ENCODE data around the gene HSPH1. TPM values are rescaled to one million over a fixed set of nuclear protein-coding genes. Genes with fewer than 3 reads are reported as not detected.
A peak's percentile ranks its signal among the peaks of the same experiment; 100 is the strongest.

Gene HSPH1
- total and polyA plus RNA-seq, 10 of the 15 experiments (the other 5 are each of a cell fraction or from before 2014, with no cell fraction given): 40.2 to 159 (median 92.6) TPM

GRCh38 chr13:31199849-31200636, 38.3 kb upstream of the HSPH1 start, which contains the start of gene B3GLCT (continued):
- TF ChIP-seq MXI1 (IDR thresholded peaks at IDR 0.05; ENCODE audit: low read depth, low read length) (no peak), REST (IDR thresholded peaks at IDR 0.05; ENCODE audit: low read depth, low read length) (no peak), ZNF24 (IDR thresholded peaks at IDR 0.05) (peak; percentile 74; the same call in 1 of the 2 replicates), PML (IDR thresholded peaks at IDR 0.05; ENCODE audit: low read length) (no peak), NFIC (IDR thresholded peaks at IDR 0.05; ENCODE audit: low read depth, low read length) (no peak), TCF7 (IDR thresholded peaks at IDR 0.05; ENCODE audit: borderline replicate concordance) (no peak), STAT3 (IDR thresholded peaks at IDR 0.05; ENCODE audit: low read depth, low read length) (no peak), IRF5 (IDR thresholded peaks at IDR 0.05; ENCODE audit: borderline replicate concordance) (no peak), BHLHE40 (IDR thresholded peaks at IDR 0.05; ENCODE audit: borderline replicate concordance in 1 of 2, low read depth in 2 of 2, low read length in 1 of 2) (peak in 1 of 2 experiments; percentile 49; a peak in 2 of 4 replicates), ELK1 (IDR thresholded peaks at IDR 0.05; ENCODE audit: low read depth, low read length) (no peak), EGR1 (IDR thresholded peaks at IDR 0.05; ENCODE audit: borderline replicate concordance in 1 of 2, low read depth in 2 of 2, low read length in 2 of 2) (no peak), POLR2A (IDR thresholded peaks at IDR 0.05; ENCODE audit: low read depth, low read length) (peak; percentile 58; the same call in 1 of the 2 replicates), NR2C1 (IDR thresholded peaks at IDR 0.05) (no peak; the same call in 1 of the 2 replicates), YBX1 (IDR thresholded peaks at IDR 0.05) (no peak), NFYA (IDR thresholded peaks at IDR 0.05; ENCODE audit: borderline replicate concordance, low read depth, low read length) (no peak), ZZZ3 (IDR thresholded peaks at IDR 0.05; ENCODE audit: control insufficient read depth, insufficient read length, low read depth) (no peak), YY1 (IDR thresholded peaks at IDR 0.05; ENCODE audit: low read depth, low read length) (peak; percentile 88), ZNF207 (IDR thresholded peaks at IDR 0.05; ENCODE audit: borderline replicate concordance) (peak; percentile 69; the same call in 1 of the 2 replicates), ASH2L (IDR thresholded peaks at IDR 0.05; ENCODE audit: borderline replicate concordance, low read depth) (no peak), MLLT1 (IDR thresholded peaks at IDR 0.05) (no peak), CHD4 (IDR thresholded peaks at IDR 0.05) (no peak), CHD2 (IDR thresholded peaks at IDR 0.05; ENCODE audit: borderline replicate concordance, low read depth, low read length) (peak; percentile 83), SMC3 (IDR thresholded peaks at IDR 0.05; ENCODE audit: borderline replicate concordance, low read length) (peak; percentile 30; the same call in 1 of the 2 replicates), RB1 (IDR thresholded peaks at IDR 0.05; ENCODE audit: borderline replicate concordance) (peak; percentile 81; the same call in 1 of the 2 replicates)
